ENCODE results near the gene AKAP9.

Gene AKAP9

GRCh38 chr7:91899563-91899962 is 41.1 kb upstream of the AKAP9 start:
- no peak for DNase-seq (ENCODE audit: low read depth)
- TF ChIP-seq, protein P1, sequence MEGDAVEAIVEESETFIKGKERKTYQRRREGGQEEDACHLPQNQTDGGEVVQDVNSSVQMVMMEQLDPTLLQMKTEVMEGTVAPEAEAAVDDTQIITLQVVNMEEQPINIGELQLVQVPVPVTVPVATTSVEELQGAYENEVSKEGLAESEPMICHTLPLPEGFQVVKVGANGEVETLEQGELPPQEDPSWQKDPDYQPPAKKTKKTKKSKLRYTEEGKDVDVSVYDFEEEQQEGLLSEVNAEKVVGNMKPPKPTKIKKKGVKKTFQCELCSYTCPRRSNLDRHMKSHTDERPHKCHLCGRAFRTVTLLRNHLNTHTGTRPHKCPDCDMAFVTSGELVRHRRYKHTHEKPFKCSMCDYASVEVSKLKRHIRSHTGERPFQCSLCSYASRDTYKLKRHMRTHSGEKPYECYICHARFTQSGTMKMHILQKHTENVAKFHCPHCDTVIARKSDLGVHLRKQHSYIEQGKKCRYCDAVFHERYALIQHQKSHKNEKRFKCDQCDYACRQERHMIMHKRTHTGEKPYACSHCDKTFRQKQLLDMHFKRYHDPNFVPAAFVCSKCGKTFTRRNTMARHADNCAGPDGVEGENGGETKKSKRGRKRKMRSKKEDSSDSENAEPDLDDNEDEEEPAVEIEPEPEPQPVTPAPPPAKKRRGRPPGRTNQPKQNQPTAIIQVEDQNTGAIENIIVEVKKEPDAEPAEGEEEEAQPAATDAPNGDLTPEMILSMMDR (IDR thresholded peaks at IDR 0.05; ENCODE audit: insufficient read depth, low read depth, low read length, missing control alignments): no peak
- H3K4me3 ChIP-seq (ENCODE audit: low read depth, low read length): no peak overlapping the region

GRCh38 chr7:91910171-91910570 is 30.5 kb upstream of the AKAP9 start:
- DNase-seq (ENCODE audit: low read depth): no peak
- H3K4me3 ChIP-seq (ENCODE audit: low read depth, low read length): no peak overlapping the region
- TF ChIP-seq, protein P1 (IDR thresholded peaks at IDR 0.05; ENCODE audit: insufficient read depth, low read depth, low read length, missing control alignments): no peak

DNA sequence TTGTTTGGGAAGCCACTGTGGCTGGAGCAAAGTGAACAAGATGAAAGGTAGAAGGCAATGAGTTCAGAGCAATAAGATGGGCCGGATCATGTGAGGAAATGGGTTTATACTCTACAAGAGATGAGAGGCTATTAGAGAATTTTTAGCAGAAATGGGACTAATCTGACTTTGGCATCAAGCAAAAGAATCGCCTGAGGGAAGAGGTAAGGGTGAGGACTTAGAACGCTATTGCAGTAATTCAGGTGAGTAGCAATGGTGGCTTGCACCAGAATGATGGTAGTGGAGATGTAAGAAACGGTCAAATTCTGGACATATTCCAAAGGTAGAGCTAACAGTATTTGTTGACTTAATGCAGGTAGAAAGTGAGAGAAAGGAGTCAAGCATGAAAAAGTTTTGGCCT is 29.5 kb upstream of the AKAP9 start:
- no peak for DNase-seq (ENCODE audit: low read depth)
- TF ChIP-seq, protein P1 (IDR thresholded peaks at IDR 0.05; ENCODE audit: insufficient read depth, low read depth, low read length, missing control alignments): no peak
- H3K4me3 ChIP-seq (ENCODE audit: low read depth, low read length): no peak overlapping the region

GRCh38 chr7:91912494-91912893 is 28.2 kb upstream of the AKAP9 start:
- no peak for DNase-seq (ENCODE audit: low read depth)
- H3K4me3 ChIP-seq (ENCODE audit: low read depth, low read length): no peak overlapping the region
- TF ChIP-seq, protein P1 (IDR thresholded peaks at IDR 0.05; ENCODE audit: insufficient read depth, low read depth, low read length, missing control alignments): no peak

- TF ChIP-seq, protein P1 (IDR thresholded peaks at IDR 0.05; ENCODE audit: insufficient read depth, low read depth, low read length, missing control alignments): no peak
- no peak for DNase-seq (ENCODE audit: low read depth)
- no peak overlapping the region for H3K4me3 ChIP-seq (ENCODE audit: low read depth, low read length)
These were observed 27.1 kb upstream of the AKAP9 start for GRCh38 chr7:91913612-91914011.

DNA sequence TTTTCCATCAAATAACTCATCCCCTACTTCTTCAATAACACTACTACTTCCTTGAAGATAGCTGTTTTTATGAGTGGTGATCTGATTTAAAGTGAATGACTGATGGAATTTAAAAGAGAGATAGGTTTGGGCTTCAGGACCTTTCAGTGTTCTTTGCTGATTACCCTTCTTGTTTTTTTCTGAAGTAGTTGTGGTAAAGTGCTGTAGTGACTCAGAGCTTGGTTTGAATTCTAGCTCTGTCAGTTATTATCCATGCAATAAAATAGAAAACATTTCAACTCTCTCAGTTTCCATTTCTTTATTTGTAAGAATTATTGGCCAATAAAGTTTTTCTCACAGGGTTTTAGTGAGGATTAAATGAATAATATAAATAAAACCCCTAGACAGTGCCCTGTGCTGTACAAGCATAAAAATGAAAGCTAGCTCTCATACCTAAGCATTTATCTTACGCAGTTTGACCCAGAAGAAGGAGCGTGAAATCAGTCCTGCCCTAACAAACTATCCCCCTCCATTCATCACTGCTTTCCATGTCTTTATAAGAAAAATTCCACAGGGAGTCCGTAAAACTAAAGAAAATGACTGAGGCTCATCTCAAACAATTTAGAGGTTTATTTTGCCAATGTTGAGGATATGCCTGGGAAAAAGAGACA is 25.1 kb upstream of the AKAP9 start:
- TF ChIP-seq, protein P1 (IDR thresholded peaks at IDR 0.05; ENCODE audit: insufficient read depth, low read depth, low read length, missing control alignments): no peak
- DNase-seq (ENCODE audit: low read depth): no peak
- no peak overlapping the region for H3K4me3 ChIP-seq (ENCODE audit: low read depth, low read length)

- DNase-seq (ENCODE audit: low read depth): no peak
- H3K4me3 ChIP-seq (ENCODE audit: low read depth, low read length): no peak overlapping the region
- TF ChIP-seq, protein P1 (IDR thresholded peaks at IDR 0.05; ENCODE audit: insufficient read depth, low read depth, low read length, missing control alignments): no peak
These were observed 24.6 kb upstream of the AKAP9 start for GRCh38 chr7:91916051-91916440.

All from GM12865 (cell line).